ENCODE data around the gene ASIP.
"Not testable (repeated sequence)": the region's sequence is repeated elsewhere in the genome, so short reads cannot be mapped to it uniquely, and the experiment has no call there.

ASIP gene

DNA sequence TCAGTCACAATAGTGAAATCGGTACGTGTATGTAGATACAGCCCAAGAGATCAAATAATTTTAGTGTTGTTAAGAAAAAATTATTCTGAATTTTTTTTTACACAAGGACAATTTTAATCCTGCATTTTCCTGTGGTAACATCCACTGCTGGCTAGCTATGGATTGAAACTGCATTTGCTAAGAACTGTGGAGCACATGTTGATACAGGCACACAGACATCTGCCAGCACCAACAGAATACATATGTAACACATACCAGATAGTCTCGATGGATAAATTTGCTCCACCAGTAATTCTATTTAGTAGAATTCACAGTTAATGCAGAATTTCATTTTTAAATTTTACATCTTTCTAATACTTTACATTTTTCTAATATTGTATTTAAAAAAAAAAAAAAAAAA lies 2.2 kb downstream of the ASIP start:
- DNase-seq, result no peak

DNA sequence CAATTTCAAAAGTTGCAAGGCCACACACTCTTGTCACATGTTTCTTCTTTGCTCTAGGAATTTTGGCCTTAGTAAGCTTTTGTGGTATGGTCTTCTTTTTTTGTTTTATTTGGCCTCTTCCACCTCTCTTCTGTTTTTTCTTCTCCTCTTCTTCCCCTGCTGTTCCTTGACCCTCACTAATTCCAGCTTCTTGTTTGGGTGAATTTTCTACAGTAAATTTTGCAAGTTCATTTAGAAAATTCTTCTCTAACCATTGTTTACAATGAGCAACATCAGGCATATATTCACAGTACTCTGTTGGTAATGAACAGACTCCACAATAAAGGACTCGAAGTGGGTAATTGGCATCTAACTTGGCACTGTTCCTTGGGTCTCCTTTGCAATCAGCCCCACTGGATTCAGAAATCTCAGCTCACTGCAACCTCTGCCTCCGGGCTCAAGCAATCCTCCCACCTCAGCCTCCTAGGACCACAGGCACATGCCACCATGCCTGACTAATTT lies 5.0 kb downstream of the ASIP start:
- DNase-seq, result no peak

DNA sequence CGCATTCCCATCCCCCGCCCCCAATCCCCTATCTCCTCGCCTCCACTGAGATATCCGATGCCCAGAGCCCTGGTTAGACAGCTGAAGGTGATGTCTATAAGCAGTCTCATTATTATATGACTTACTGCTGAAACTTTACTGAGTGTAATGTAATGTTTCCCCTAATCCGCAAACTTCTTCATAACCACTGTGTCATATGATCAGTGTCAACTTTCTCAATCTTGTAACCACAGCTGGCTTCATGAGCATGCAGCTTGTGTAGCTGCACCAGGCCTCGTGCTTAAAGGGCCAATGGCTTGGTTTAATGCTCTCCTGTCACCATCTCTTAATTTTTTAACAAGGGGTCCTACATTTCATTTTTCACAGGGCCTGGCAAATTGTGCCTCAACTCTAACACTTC lies 8.1 kb downstream of the ASIP start:
- no peak for DNase-seq

DNA sequence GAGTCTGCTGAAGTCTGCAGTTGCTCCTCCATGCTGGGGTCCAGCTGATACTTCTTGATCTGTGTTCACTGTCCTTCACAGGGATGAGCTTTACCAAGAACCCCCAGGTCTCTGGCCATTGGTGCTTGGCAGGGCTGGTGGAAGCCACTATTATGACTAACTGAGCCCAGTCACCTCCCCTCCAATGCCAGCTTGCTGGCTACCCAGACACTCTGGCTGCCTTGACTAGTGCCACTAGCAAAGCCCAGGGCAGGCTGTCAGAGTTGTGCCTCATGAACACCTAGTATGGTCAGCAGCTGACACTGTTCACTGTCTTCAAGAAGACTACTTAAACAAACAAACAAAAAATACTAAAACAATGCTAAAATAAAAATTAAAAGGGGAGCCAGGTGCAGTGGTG lies 8.8 kb downstream of the ASIP start:
- DNase-seq, result no peak

DNA sequence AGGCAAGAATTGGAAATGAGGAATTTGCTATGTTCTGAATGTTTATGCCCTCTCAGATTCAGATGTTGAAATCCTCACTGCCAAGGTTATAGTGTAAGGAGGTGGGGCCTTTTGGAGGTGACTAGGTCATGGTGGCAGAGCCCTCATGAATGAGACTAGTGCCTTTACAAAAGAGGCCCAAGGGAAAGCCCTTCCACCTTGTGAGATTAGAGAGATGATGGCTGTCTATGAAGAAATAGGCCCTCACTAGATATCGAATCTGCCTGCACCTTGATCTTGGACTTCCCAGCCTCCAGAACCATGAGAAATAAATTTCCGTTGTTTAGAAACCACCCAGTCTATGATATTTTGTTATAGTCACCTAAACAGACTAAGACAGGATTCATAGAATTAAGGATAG lies 10.4 kb downstream of the ASIP start:
- no peak for DNase-seq

DNA sequence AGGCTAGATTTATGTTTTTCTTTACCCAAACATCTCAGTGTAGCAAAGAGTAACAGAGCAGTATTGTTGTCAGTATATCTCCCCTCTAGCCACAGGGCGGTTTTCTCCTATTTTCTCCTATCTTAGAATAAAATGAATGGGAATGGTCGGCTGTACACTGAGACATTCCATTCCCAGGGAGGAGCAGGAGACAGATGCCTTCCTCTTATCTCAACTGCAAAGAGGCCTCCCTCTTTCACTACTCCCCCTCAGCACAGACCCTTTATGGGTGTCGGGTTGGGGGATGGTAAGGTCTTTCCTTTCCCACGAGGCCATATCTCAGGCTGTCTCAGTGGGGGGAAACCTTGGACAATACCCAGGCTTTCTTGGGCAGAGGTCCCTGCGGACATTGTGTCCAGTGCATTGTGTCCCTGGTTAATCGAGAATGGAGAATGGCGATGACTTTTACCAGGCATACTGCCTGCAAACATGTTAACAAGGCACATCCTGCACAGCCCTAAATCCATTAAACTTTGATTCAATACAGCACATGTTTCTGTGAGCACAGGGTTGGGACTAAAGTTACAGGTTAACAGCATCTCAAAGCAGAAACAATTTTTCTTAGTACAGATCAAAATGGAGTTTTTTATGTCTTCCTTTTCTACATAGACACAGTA lies 11.3 kb downstream of the ASIP start:
- DNase-seq, result not testable (repeated sequence)

DNA sequence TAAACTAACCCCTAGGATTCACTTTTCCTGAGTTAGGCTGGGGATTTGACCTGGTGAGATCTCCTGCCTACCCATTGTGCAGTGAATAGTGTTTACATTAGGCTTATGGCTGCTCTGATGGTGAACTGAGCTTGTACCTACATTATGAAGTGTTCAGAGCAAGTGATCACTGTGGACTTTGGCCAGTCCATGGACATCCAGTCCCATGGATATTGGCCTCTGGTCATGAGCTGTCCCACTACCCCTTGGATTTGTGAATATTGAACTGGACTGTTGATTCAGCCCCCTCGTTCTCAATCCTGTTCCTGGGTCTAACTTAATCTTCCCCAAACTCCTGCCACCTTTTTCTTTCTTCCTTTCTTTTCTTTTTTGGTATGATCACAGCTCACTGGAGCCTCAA lies 13.8 kb downstream of the ASIP start:
- DNase-seq, result no peak

DNA sequence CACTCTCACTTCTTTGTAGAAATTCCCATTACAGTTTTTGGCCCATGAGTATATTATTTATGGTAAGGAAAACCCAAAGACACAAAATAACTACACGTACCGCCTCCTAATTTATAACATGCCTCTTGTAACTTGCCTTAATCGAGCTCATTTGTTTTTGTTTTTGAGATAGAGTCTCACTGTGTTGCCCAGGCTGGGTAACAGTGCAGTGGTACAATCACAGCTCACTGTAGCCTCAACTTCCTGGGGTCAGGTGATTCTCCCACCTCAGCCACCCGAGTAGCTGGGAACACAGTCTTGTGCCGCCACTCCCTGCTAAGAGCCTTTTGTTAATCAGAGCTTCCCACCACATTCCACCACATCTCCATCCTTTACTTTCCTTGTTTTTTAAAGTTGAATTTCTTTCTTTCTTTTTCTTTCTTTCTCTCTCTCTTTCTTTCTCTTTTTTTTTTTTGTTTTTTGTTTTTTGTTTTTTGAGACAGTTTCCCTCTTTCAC lies 15.5 kb downstream of the ASIP start:
- no peak for DNase-seq

DNA sequence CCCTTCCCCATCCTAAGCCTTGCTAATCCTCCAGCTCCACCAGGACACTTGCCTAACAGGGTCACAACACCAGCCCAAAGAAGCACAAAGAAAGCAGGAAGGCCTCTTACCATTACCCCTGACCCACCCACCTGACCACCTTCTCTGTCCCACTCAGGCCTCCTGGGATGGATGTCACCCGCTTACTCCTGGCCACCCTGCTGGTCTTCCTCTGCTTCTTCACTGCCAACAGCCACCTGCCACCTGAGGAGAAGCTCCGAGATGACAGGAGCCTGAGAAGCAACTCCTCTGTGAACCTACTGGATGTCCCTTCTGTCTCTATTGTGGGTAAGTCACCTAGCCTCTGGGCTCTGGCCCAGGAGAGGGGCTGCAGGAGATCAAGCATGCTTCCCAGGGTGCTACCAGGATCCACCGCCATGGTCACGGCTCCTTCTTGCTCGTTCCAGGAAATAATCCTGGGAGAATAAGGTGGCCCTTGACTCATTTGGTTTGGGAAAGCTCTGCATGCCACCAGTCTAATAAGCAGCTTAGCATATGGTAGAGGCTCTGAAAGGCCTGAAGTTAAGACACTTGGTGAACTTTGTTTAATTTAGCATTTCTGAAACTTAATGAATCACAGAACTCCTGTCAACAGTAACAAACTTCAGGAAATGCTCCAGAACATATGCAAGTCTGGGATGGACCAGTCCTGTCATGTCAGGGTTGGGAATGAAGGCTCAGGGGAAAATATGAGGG lies 19.2 kb downstream of the ASIP start:
- DNase-seq, result no peak

DNA sequence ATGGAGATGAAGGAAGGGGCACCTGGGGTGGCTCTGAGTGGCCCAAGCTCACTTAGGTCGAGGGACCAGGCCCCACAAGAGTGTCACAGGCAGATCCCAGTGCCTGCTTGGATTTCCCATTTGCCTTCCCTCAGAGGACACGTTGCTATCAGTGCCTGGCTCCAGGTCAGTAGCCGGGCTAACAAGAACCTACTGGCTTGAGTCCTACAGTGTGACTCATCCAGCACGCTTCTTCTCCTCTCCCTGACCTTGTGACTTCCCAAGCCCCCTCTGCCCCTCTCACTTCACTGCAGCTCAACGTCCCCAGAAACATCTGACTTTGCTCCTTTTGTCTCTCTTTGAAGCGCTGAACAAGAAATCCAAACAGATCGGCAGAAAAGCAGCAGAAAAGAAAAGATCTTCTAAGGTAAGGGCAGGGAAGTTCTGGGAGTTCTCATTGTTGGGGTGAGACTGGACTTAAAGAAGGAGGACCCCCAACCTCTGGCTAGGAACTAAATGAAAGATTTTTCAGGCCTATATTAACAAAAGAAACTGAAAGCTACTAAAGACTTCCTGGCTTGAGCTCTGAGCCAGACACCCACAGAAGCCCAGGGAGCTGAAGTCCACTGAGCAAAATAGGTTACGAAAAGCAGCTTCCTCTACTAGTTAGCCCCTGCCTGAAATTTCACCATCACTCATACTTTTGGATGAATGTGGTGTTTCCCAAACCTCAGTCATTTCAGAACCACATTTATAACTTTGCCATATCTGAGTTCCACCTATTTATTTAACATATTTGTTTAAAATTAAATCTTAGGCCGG lies 21.5 kb downstream of the ASIP start:
- DNase-seq, result no peak

DNA sequence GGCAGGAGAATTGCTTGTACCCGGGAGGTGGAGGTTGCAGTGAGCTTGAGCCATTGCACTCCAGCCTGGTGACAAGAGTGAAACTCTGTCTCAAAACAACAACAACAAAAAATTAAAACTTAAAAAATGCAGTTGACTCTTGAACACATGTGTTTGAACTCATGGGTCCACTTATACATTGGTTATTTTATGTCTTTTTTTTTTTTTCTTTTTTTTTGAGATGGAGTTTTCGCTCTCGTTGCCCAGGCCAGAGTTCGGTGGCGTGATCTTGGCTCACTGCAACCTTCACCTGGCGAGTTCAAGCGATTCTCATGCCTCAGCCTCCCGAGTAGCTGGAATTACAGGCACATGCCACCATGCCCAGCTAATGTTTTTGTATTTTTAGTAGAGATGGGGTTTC lies 22.2 kb downstream of the ASIP start:
- not testable (repeated sequence) for DNase-seq

DNA sequence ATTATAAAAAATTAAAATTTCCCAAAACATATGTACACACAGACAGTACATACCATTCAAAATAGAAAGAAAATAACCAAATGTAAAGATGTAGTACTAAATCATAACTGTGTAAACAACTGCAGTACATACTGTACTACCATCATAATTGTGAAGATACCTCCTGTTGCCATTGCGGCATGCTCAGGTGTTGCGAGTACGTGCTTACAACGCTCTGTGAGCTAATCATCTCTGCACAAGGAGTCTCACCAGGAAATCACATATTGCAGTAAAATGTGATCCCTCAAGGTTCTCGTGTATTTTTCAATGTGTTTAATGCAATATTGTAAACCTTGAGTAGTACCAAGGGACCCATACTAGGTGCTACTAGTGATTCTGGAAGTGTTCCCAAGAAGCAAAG lies 22.9 kb downstream of the ASIP start:
- DNase-seq, result no peak

DNA sequence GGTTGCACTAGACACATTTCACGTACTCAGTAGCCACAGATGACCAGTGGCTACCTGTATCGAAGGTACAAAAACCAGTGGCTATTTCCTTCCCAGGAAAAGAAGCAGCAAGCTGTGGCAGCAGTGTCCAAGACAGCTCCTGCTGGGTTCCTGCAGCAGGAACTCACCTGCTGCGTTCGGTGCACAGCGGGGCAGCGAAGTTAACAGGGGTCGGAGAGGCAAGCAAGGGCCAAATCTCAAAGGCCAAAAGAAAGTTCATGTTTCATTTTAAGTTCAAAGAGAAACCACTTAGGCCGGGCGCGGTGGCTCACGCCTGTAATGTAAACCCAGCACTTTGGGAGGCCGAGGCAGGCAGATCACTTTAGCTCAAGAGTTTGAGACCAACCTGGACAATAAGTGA lies 26.9 kb downstream of the ASIP start:
- DNase-seq, result no peak

DNA sequence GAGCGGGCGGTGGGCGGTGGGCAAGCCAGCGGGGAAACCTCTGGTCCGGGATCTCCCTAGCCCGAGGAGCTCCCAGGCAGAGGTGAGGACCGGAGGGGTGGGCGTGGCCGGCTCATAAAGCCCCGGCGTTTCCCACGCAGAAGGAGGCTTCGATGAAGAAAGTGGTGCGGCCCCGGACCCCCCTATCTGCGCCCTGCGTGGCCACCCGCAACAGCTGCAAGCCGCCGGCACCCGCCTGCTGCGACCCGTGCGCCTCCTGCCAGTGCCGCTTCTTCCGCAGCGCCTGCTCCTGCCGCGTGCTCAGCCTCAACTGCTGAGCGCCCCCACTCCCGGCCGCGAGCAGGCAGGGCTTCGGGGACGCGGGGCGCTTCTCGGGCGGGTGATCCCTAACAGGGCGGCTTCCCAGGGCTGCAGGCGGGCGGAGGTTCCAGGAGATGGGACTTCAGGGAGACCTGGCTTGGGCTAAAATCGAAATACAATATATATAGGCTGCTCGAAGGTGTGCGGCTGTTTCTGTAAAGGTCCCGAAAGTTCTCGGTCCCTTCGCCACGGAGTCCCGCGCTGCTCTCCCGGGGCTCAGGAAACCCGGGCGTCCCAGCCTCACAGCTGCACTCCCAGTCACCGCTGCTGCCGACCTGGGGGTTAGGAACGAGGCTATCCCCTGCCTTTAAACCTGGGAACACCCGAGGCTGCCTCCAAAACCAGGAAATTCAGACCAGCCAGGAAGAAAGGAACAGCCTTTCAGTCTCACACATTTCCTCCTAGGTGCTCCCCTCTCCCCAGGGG lies 27.8 kb downstream of the ASIP start:
- peak; percentile 67 for DNase-seq

DNA sequence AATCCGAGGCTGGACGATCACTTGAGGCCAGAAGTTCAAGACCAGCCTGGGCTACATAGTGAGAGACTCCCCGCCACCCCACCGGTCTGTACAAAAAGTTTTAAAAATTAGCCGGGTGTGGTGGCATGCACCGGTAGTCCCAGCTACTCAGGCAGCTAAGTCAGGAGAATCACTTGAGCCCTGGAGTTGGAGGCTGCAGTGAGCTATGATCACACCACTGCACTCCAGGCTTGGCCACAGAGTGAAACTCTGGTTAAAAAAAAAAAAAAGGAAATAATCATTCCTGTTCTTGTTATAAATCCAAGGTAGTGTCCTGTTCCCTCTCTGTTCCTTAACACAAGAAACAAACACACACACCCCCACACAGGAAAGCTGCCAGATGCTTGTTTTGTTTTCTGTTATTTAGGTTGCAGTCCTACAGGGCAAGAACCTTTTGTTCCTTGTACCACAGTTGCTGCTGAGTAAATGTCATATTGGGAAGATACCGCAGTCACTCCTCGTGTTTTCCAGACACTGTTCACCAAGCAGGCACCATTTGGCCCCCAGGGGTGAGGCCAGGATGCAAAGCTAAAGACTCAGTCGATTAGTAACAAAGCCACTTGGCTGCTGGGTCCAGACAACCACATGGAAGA lies 28.9 kb downstream of the ASIP start:
- no peak for DNase-seq

DNA sequence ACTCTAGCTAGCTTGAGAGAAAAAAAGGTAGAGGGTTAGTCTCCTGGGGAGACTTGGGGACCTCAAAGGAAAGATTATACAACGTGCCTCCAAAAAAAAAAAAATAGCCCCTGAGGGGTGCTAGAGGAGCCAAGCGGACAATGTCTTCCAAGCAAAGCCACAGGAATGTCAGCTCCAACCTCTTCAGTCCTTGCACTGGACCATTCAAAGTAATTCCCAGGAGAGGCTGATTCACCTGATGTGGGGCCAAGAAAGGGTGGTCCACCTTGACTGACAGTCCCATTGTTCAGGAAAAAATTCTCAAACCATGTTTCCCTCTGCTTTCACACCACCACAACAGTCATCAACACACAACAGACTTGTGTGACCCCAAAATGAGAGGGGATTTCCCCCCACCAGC lies 30.7 kb downstream of the ASIP start:
- DNase-seq, result no peak

DNA sequence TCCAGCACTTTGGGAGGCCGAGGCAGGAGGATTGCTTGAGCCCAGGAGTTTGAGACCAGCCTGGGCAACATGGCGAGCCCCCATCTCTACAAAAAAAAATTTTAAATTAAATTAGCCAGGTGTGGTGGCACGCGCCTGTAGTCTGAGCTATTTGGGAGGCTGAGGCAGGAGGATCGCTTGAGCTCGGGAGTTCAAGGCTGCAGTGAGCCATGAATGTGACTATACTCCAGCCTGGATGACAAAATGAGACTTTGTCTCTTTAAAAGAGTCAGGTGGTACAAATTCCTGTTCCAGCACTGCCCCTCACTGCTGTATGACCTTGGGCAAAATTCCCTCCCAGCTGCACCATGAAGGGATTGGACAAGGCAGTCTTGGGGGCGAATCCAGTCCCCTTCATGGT lies 33.5 kb downstream of the ASIP start:
- no peak for DNase-seq

DNA sequence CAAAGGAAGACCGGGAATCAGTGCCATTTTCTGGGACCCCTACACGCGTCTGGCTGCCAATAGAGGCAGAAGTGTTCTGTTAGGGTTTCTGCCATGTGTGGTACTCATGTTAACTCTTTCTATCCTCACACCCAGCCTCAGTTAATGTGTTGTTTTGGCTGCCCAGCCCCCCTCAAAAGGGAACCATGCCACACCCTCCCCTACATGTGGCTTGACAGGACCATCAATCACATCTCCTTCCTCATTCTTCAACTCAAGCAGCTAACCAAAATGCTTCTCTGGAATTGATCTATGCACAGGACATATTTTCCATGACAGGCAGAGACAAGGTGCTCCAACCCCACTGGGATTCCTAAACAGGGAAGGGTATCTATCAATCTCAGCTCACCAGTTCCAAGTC lies 40.0 kb downstream of the ASIP start:
- no peak for DNase-seq

DNA sequence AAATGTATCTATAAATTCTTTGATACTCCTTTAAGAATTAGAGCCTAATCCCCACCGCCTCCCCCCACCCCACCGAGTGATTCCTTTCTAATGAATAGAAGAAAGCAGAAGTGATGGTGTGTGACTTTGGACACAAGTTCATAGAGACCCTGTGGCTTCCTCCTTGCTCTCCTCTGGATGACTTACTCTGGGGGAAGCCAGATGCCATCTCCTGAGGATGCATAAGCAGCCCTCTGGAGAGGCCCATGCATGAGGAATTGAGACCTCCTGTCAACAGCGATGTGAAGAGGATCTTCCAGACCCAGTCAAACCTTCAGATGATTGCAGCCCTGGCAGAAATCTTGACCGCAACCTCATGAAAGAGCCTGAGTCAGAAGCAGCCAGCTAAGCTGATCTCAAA lies 40.8 kb downstream of the ASIP start:
- no peak for DNase-seq

DNA sequence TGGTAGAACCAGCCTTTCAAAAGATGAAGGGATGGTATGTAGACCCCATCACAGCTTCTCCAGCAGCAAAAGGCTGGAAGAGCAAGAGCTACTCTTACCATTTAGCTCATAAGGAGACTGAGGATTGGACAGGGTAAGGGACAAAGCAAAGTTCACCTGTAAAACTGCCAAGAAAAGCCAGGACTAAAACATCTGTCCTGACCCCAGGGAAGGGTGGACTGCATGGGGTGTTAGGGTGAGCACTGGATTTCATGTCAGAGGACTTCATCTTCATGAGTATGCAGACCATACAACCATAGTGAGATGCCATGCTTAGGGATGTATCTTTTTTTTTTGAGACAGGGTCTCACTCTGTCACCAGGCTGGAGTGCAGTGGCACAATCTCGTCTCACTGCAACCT lies 42.6 kb downstream of the ASIP start:
- no peak for DNase-seq

DNA sequence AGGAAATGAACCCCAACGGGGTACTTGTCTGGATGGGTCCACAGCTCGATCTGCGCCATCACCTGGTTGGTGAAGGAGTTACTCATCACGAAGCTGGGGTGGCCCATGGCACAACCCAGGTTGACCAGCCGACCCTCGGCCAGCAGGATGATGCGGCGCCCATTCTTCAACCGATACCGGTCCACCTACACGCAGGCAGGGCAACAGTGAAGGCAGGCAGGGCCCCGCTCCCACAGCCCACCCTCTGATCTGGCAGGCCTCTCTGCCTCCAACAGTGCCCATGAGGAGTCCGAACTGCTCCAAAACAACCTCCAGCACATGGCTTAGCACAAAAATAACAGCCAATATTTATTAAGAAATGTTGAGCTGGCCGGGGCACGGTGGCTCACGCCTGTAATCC lies 44.2 kb downstream of the ASIP start:
- DNase-seq, result no peak

DNA sequence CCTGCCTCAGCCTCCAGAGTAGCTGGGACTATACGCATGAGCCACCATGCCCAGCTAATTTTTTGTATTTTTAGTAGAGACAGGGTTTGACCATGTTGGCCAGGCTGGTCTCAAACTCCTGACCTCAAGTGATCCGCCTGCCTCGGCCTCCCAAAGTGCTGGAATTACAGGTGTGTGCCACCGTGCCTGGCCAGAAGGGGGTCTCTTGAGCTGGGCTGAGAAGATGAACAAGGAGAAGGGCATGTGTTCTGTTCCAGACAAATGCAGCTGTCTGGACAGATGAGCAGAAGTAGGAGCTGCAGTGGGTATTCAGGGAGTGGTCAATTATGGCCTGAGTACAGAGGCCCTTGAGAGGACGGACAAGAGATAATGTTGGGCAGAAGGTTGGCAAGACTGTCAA lies 46.3 kb downstream of the ASIP start:
- not testable (repeated sequence) for DNase-seq

All from activated CD8-positive, alpha-beta memory T cell treated with anti-CD3 and anti-CD28 coated beads for 24 hours (primary cell).